HG02973 (cell line): Measurements from ENCODE around the gene PEAR1.

Experiments used
- ATAC-seq: cut with Tn5 transposase; IDR thresholded peaks from one replicate; pipeline ENCODE4 v1.9.1; 2021; ENCODE audit warnings: moderate library complexity; ENCODE audit not compliant: unreplicated experiment

PEAR1 gene

DNA sequence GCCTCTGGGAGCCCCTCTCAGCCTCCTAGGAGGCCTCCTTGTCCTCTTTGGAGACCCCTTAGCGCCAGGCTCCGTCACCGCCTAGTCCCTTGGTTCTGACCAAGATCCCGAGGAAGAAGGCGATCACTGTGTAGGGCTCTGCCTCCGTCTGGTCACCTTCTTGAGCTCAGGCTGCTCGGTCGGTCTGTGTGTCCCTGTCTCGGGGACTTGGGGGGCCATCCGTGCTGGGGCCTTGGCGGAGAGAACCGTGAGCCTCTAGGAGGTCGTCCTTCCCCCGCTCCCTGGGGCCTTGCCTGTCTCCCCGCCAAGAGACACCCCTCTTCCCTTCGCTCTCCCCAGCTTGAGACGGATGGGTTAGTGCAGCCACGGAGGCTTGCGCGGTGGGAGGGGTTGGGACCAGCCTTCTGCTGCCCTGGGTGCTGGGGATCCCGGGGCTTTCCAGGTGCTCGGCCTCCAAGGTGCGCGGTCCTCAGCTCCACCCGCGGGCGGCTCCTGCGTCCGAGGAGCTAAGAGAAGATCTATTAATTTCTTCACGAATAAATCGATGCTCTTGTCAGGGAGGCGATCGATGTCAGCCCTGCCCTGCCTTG is 33.9 kb upstream of the PEAR1 start:
- ATAC-seq = no peak

GRCh38 chr1:156860113-156860627 is 33.3 kb upstream of the PEAR1 start:
- ATAC-seq = peak; percentile 47

DNA sequence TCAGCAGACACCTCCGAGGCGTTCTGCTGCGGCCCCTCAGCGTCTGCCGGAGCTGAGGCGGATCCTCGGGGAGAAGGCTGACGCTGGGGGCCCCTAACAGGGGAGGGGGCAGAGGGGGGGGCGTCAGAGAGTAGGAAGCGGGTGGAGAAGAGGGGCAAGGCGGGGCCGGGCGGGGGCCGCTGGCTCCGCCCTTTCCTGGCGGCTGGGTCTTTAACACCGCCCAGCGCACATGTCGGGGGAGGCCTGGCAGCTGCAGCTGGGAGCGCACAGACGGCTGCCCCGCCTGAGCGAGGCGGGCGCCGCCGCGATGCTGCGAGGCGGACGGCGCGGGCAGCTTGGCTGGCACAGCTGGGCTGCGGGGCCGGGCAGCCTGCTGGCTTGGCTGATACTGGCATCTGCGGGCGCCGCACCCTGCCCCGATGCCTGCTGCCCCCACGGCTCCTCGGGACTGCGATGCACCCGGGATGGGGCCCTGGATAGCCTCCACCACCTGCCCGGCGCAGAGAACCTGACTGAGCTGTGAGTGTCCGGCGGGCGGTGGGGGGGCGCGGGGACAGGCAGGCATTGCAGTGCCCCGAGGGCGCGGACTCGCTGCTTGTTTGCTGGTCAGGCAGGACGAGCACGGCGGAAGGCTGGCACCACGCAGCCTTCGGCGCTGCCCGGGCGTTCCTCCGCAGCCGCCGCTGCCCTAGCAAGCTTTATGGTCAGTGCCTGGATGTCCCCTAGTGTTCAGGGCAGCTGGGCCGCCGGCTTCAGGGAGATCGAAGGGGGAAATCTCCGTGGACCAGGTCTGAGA is 32.7 kb upstream of the PEAR1 start, which contains the start of gene NTRK1:
Gene NTRK1 (plus strand): TSS at position 238 of the 796 bp plus-strand sequence. CDS start 70 bp downstream, at position 308.
- ATAC-seq = no peak

DNA sequence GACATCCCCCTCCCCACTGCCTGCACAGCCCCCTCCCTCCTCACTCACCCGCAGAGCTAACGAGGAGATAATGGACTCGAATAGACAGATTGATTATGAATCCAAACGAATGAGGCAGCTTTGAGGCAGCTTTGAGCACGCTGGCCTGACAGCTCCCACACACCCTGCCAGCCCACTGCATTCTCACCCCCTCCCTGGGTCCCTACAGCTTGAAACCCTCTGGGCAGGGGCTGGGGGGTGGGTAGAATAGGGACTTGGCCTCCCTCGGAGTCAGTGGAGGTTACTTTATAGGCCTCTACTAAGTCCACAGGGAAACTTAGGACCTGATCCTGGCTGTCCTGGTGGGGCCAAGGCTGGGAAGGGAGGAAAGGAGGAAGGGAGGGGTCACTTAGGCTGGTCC is 30.9 kb upstream of the PEAR1 start:
- no peak for ATAC-seq

DNA sequence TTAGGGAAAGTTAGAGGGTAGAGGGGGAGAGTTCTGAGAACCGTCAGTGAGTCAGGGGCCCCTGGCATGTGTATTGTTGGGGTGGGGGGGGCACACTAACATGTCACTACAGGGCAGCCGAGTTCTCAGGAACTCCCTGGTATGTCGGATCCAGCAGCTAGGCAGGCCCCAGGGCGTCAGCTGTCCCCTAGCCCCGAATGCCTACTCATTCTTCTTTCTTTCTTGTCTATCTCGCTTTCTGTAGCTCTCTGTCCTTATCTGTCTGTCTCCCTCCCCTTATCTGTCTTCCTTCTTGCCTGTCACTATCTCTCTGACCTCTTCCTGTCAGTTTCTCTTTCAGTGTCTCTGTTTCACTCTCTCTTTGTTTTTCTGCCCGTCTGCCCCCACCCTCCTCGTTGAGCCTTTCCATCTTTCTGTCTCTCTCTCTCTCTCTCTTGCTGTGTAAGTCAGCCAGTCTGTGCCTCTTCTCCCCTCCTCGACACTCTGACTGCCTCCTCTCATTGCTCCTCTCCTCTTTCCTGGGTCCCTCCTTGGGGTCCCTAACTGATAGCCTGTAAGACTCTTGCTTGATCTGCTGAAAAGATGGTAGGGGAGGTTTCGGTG is 30.4 kb upstream of the PEAR1 start:
- no peak for ATAC-seq

GRCh38 chr1:156863631-156864030 is 29.9 kb upstream of the PEAR1 start:
- no peak for ATAC-seq

DNA sequence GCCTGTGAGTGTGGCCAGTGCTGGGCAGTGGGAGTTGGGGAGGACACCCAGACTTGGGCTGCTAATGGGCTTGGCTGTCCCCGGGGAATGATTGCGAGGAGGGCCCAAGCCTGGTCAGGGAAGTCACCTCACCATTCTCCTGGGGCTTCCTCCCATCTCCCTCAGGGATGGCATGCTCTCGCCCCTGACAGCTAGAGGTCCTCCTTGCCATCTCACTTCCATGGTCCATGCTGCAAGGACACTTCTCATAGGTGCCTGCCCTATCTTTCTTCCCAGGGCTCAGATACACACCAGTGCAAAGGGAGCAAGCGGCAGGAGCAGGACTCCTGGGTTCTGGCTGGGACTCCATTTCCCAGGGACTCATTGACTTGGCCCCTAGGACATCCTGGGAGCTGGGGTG is 28.7 kb upstream of the PEAR1 start:
- no peak for ATAC-seq

DNA sequence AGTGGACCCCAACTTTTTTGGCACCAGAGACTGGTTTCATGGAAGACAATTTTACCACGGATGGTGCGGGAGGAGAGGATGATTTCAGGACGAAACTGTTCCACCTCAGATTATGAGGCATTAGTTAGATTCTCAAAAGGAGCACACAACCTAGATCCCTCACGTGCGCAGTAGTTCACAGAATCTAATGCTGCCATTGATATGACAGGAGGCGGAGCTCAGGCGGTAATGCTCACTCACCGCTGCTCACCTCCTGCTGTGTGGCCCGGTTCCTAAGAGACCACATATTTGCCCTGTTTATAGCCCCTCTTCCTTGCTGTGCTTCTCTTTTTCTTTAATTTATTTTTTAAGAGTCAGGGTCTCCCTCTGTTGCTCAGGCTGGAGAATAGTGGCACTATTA is 28.3 kb upstream of the PEAR1 start:
- no peak for ATAC-seq

- no peak for ATAC-seq
Observed at GRCh38 chr1:156865865-156866248, 27.7 kb upstream of the PEAR1 start.

GRCh38 chr1:156866249-156866909 is 27.1 kb upstream of the PEAR1 start:
- no peak for ATAC-seq

- ATAC-seq = no peak
Observed at GRCh38 chr1:156868341-156868740, 25.2 kb upstream of the PEAR1 start.

GRCh38 chr1:156869455-156869854 is 24.1 kb upstream of the PEAR1 start:
- no peak for ATAC-seq

DNA sequence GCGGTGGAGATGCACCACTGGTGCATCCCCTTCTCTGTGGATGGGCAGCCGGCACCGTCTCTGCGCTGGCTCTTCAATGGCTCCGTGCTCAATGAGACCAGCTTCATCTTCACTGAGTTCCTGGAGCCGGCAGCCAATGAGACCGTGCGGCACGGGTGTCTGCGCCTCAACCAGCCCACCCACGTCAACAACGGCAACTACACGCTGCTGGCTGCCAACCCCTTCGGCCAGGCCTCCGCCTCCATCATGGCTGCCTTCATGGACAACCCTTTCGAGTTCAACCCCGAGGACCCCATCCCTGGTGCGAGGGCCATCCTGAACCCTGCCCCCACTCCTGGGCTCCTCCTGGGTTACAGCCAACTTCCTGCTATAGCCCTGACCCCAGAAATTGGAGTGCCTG is 19.9 kb upstream of the PEAR1 start:
- ATAC-seq = no peak

DNA sequence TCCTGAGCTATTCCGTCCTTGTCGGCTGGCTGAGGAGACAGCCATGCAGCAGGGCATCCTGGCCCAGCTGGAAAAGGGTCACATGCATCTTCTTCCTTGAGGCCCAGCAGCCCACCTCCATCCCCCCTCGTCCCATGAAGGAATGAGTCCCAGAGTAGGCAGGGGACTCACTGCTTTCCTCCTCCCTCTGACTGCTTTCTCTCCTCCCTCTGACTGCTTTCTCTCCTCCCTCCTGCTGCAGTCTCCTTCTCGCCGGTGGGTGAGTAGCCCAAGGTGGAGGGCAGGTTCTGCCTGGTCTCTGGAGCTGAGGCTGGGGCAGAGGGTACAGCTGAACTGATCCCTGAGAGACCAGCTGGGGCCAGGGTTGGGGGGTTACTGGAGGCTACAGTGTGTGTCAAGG is 19.4 kb upstream of the PEAR1 start:
- ATAC-seq = no peak

GRCh38 chr1:156874572-156875340 is 18.8 kb upstream of the PEAR1 start:
- no peak for ATAC-seq

- ATAC-seq = no peak
Observed at GRCh38 chr1:156875341-156875615, 18.2 kb upstream of the PEAR1 start.

- ATAC-seq = no peak
Observed at GRCh38 chr1:156876281-156876680, 17.2 kb upstream of the PEAR1 start.

DNA sequence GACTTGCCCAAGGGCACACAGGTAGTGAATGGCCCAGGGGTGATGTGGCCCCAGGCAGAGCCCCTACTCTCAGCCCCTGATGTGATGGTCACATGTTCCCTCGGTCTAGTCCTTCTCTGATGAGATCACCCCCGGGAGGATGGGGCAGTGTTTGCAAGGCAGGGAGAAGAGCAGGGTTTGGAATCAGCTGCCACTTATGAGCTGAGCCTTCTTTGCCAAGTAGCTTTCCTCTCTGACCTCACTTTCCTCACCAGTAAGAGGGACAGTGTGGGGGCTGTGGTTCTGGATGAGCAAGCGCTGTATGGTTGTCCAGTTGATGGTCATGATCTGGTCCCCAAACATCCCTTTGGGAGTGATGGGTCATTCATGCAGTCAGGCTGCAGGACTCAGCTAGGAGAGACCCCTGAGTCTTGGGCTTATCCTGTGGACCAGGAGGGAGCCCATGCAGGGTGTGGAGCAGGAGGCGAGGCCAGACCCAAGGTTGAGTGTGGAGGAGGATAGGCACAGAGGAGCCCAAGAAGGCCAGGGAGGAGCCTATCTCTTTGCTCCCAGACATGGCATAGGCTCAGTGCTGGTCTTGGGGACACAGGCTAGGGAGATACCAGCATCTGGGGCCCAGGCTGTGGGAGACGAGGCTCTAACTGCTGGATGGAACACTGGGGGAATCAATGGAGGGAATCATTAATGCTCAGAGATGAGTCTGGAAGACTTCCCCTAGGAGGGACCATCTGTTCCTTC is 15.9 kb upstream of the PEAR1 start:
- no peak for ATAC-seq

GRCh38 chr1:156879876-156880275 is 13.6 kb upstream of the PEAR1 start:
- ATAC-seq = no peak

- no peak for ATAC-seq
Observed at GRCh38 chr1:156880473-156880872, 13.0 kb upstream of the PEAR1 start.
